IPS-11a (cell line): ENCODE results near the gene RRAS.
A peak's percentile ranks its signal among the peaks of the same experiment; 100 is the strongest.

Experiments
- H3K4me3 ChIP-seq: one replicate; pipeline ENCODE4 v1.5.1; 2013; ENCODE audit warnings: low read depth, low read length, control low read depth

RRAS gene

DNA sequence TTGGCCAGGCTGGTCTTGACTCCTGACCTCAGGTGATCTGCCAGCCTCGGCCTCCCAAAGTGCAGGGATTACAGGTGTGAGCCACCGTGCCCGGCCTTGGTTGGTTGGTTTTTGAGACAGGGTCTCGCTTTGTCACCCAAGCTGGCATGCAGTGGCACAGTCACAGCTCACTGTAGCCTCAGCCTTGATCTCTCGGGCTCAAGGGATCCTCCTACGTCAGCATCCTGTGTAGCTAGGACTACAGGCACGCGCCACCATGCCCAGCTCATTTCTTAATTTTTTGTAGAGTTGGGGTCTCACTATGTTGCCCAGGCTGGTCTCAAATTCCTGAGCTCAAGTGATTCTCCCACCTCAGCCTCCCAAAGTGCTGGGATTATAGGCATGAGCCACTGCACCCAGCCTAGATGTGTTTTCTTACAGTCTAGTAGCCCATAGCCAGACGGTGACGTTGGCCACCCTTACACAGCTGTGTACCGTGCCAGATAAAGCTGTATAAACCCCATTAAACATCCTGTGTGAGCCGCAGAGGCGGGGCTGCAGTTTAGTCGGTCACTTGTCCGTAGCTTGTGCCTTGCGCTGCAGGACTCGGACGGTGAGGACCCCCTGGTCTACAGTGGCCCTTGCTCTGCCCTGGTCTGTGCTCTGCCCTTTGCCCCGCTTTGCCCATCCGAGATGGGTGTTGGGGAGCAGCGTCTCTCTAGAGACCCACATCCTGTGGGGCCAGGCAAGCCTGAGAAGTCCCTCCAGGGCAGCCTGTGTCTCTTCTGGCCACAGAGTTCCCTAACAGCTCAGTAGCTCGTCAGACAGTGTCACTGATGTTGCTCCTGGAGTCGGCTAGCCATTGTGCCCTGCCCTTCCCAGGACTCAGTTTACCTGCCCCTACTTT lies 15.9 kb upstream of the RRAS start:
- no peak overlapping the region for H3K4me3 ChIP-seq

GRCh38 chr19:49654581-49654980 lies 14.6 kb upstream of the RRAS start:
- no peak overlapping the region for H3K4me3 ChIP-seq

GRCh38 chr19:49653466-49653806 lies 13.5 kb upstream of the RRAS start:
- H3K4me3 ChIP-seq: no peak overlapping the region

DNA sequence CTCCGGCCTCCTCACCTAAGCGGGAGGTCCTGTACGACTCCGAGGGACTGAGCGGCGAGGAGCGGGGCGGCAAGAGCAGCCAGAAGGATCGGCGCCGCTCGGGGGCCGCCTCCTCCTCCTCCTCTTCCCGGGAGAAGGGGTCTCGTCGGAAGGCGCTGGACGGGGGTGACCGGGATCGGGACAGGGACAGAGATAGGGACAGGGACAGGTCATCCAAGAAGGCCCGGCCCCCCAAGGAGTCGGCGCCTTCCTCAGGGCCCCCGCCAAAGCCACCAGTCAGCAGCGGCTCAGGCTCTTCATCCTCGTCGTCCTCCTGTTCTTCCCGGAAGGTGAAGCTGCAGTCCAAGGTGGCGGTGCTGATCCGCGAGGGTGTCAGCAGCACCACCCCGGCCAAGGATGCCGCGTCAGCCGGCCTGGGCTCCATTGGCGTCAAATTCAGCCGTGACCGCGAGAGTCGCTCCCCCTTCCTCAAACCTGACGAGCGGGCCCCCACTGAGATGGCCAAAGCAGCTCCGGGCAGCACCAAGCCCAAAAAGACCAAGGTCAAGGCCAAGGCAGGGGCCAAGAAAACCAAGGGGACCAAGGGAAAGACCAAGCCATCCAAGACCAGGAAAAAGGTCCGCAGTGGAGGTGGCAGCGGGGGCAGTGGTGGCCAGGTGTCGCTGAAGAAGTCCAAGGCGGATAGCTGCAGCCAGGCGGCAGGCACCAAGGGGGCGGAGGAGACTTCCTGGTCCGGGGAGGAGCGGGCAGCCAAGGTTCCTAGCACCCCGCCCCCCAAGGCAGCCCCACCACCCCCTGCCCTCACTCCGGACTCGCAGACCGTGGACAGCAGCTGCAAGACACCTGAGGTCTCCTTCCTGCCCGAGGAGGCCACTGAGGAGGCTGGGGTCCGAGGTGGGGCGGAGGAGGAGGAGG lies 12.9 kb upstream of the RRAS start:
- H3K4me3 ChIP-seq: no peak overlapping the region

DNA sequence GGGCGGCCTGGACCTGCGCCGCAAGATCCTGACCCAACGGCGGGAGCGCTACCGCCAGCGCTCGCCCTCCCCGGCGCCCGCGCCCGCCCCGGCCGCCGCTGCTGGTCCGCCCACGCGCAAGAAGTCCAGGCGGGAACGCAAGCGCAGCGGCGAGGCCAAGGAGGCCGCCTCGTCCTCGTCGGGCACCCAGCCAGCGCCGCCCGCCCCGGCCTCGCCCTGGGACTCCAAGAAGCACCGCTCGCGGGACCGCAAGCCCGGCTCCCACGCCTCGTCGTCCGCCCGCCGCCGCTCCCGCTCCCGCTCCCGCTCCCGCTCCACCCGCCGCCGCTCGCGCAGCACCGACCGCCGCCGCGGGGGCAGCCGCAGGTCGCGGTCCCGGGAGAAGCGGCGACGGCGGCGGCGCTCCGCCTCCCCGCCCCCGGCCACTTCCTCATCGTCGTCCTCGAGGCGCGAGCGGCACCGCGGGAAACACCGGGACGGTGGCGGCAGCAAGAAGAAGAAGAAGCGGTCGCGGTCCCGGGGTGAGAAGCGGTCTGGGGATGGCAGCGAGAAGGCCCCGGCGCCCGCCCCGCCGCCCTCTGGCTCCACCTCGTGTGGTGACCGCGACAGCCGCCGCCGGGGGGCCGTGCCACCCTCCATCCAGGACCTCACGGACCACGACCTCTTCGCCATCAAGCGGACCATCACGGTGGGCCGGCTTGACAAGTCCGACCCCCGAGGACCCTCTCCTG lies 12.0 kb upstream of the RRAS start:
- H3K4me3 ChIP-seq: no peak overlapping the region

DNA sequence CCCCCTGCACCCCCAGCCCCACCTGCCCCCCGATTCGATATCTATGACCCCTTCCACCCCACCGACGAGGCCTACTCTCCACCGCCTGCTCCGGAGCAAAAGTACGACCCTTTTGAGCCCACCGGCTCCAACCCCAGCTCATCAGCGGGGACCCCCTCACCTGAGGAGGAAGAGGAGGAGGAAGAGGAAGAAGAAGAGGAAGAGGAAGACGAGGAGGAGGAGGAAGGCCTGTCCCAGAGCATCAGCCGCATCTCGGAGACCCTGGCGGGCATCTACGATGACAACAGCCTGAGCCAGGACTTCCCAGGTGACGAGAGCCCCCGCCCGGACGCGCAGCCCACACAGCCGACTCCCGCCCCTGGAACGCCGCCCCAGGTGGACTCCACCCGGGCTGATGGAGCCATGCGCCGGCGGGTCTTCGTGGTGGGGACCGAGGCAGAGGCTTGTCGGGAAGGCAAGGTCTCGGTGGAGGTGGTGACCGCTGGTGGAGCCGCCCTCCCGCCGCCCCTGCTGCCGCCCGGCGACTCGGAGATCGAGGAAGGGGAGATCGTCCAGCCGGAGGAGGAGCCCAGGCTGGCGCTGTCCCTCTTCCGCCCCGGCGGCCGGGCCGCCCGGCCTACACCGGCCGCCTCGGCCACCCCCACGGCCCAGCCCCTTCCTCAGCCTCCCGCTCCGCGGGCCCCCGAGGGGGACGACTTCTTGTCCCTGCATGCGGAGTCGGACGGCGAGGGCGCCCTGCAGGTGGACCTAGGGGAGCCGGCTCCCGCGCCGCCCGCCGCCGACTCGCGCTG lies 11.3 kb upstream of the RRAS start:
- H3K4me3 ChIP-seq: no peak overlapping the region

DNA sequence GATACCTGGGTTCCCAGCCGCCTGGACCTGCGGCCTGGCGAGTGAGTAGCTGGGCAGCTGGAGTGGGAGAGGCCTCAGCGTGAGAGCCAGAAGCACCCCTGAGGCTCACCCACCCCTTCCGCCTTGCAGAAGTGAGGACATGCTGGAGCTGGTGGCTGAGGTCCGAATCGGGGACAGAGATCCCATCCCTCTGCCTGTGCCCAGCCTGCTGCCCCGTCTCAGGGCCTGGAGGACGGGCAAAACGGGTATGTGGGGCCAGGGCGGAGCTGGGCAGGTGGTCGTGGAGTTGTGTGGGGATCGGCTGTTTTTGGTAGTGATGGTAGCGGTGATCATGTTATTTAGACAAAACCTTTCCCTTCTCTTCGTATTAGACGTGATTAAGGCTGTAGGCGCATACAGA lies 6.6 kb upstream of the RRAS start:
- no peak overlapping the region for H3K4me3 ChIP-seq

DNA sequence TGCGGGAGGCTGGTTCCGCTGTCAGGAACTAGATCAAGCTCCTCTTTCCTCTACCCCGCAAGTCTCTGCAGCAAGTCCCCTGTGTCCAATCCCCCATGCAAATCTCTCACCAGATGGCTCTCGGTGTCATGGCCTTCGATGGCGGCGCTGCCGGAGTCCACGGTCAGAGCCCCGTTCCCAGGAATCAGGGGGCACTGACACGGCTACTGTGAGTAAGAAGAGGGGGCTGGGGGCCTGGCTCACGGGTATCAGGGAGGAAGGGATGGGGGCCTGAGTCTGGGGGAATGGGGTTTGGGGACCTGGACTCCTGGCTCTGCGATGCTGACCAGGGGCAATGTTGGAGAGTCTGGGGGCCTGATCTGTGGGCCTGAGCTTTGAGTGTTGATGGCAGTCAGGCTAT lies 6.1 kb upstream of the RRAS start:
- H3K4me3 ChIP-seq: no peak overlapping the region

GRCh38 chr19:49645592-49645991 lies 5.6 kb upstream of the RRAS start:
- H3K4me3 ChIP-seq: no peak overlapping the region

DNA sequence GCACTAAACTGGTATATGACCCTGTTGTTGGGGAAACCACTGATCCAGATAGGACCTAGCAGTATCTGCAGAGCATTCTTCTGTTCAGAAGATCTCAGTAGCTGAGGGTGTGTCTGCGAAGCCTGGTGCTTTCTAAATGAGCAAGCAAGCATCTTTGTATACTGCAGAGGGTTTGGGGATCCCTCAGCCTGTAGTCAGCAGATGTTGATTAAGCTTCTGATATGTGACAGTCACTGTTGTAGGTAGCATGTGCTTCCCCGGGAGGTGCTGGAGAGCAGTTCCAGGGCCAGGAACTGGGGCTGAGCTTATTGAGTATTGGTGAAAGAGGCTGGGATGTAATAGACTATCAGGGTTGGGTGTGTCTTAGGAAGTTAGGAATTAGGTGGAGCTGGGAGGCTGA lies 3.5 kb upstream of the RRAS start:
- H3K4me3 ChIP-seq: no peak overlapping the region

DNA sequence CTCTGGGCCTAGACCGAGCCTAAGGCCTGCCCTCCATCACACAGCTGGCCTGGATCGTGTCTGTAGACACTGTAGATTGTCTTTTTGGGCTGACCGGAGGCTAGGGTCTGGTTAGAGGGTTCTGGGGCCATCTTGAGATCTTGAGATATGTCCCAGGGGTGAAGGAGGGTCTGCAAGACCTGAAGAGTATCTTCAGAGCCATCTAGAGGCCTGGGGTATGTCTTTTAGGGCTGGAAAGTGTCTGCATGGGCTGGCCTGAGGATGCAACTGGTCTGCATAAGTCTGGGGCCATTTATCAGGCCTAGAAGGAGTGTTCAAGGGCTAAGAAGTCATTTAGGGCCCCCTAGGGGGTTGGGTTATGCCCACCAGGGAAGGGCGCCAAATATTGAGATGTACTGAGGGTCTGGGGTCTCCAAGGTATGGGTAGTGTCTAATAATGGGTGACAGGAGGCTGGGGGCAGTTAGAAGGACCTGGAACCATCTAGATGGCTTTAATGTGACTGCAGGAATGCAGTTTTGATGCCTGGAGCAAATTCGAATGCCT lies 2.6 kb upstream of the RRAS start:
- peak overlapping the region; percentile 94 for H3K4me3 ChIP-seq

GRCh38 chr19:49641688-49642491 lies 1.9 kb upstream of the RRAS start, which contains the start of gene SCAF1:
TSS of gene SCAF1 (plus strand) at chr19:49642209. CDS start at chr19:49645027, 2,818 bp downstream.
- peak within 1 kb of the TSS; percentile 94 for H3K4me3 ChIP-seq

DNA sequence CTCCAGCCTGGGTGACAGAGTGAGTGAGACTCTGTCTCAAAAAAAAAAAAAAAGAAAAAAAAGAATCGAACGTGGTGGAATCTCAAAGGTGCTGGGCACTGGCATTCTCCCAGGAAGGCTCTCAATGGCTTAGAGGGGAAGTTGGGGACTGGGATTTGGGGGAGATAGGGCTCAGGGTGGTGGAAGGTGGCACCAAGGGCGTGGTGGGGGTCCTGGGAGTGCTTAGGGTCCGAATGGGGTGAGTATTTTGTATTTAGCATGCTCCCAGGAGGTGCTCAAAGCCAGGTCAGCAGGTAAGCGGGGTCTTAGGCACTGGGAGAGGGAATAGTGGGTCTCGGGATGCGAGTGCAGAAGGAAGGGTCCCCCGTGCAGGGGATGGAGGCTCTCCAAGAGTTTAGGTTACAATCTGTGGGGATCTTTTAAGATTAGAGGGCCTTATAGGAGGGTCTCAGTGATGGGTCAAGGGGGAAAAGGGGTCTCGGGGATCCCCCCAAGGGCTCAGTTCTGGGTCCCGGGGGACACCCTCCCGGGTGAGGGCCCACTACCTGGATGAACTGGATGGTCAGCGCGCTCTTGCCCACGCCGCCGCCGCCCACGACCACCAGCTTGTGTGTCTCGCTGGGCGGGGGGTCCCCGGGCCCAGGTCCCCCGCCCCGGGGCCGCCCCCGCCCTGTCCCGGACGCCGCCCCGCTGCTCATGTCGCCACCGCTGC lies 386 bp downstream of the RRAS start:
- H3K4me3 ChIP-seq: peak overlapping the region; percentile 30

DNA sequence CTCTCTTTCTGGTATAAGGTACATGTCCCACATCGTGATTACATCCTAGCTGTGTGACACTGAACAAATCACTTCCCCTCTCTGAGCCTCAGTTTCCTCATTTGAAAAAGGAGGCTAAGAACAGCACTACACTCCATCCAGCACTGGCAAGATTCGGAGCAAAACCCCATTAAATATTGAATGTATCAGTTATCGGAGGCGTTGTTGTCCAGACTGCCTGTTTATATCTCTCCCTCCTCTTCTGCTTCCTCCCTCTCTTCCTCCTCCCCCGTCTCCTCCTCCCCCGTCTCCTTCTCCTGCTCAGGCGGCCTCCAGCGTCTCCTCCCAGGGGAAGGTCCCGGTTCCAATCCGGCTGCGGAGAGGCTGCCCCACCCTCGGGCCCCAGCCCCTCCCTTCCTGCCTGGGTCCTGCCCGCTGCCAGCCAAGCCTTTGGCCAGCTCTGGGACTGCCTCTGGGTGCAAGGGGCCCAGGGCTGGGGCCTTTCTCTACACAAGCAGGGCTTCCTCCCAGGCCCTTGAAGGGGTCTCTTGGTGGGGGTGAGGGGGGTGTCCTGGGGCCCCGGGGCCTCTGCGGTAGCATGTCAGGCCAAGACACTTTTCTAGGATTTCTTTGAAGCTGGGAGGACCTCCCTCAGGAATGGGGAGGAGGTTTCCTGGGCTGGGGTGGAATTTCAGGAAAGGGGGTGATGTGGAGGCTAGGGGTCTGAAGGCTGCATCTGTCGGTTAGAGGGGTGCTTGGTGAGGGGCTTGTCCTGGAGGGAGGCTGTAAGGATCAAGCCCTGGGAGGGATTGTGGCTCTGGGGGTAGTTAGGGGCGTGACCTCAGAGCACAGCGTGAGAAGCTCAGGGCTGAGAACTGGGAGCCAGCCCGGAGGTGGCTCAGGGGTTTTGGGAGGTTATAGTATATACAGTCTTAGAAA lies 1.9 kb downstream of the RRAS start:
- peak overlapping the region; percentile 20 for H3K4me3 ChIP-seq

GRCh38 chr19:49636233-49636932 lies 3.6 kb downstream of the RRAS start:
- no peak overlapping the region for H3K4me3 ChIP-seq

DNA sequence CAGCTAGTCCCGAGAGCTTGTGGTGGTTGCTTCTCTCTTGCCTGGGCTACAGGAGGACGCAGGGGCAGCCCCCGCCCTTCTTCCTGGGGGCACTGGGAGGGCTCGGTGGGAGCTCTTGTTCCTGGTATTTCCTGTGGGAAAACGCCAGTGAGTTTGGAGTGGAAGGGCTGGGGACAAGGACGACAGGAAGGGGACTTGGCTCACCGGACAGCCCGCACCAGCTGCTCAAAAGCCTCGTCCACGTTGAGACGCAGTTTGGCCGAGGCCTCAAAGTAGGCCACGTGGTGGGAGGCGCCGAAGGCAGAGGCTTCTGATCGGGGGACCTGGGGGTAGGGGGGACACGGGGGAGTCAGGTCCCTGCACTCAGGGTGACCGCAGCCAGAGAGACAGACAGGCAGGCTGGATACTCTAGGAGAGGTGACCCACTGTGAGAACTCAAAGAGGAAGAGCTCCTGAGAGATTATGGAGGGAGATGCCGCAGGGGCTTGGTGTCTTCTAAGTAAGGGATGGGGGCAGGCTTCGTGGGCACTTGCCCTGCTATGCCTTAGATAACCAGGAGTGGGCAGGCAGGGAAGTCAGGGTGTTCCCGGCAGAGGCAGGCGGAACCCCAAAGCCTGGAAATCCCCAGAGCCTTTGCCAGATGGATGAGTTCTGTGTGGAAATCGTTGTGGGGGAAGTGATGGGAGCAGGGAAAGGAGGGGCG lies 4.3 kb downstream of the RRAS start:
- no peak overlapping the region for H3K4me3 ChIP-seq
